GM12878 (cell line): ENCODE data around the gene COL9A1. TPM values are rescaled to one million over a fixed set of nuclear protein-coding genes. Genes with fewer than 3 reads are reported as not detected.

Source experiments
- ASH2L ChIP-seq: fragments of 300-600, 200-600 bp; sonication (generic); IDR thresholded peaks from 2 replicates; pipeline ENCODE4 v1.6.1; 2017; ENCODE audit warnings: low read depth, mild to moderate bottlenecking, borderline replicate concordance
- BCL11A ChIP-seq: IDR thresholded peaks from 2 replicates; pipeline ENCODE4 v1.6.1; 2011; ENCODE audit warnings: low read depth, low read length
- BCL3 ChIP-seq: IDR thresholded peaks from 2 replicates; pipeline ENCODE4 v1.6.1; 2011; ENCODE audit warnings: borderline replicate concordance, low read depth, mild to moderate bottlenecking, moderate library complexity, low read length; ENCODE audit not compliant: insufficient read depth, poor library complexity, severe bottlenecking
- BHLHE40 ChIP-seq, 2 experiments: fragments of 450-650 bp in 1 of 2; IDR thresholded peaks; 2 replicates each; pipeline ENCODE4 v1.6.1; 2011 to 2017; ENCODE audit warnings: low read depth in 2 of 2, borderline replicate concordance in 1 of 2, improper control_type of control experiment in 1 of 2, low read length in 1 of 2, mild to moderate bottlenecking in 1 of 2
- BMI1 ChIP-seq: fragments of 450-650 bp; IDR thresholded peaks from 2 replicates; pipeline ENCODE4 v1.6.1; 2016; ENCODE audit warnings: mild to moderate bottlenecking, moderate library complexity, borderline replicate concordance
- CREM ChIP-seq: IDR thresholded peaks from 2 replicates; pipeline ENCODE4 v1.6.1; 2014; ENCODE audit warnings: antibody characterized with exemption, low read depth
- DPF2 ChIP-seq: fragments of 450-650 bp; IDR thresholded peaks from 2 replicates; pipeline ENCODE4 v1.6.1; 2017; ENCODE audit warnings: mild to moderate bottlenecking
- EED ChIP-seq: sonication (generic); IDR thresholded peaks from 2 replicates; pipeline ENCODE4 v1.6.1; 2016; ENCODE audit warnings: antibody characterized with exemption, low read depth
- ELK1 ChIP-seq: IDR thresholded peaks from 2 replicates; pipeline ENCODE4 v1.6.1; 2012; ENCODE audit warnings: low read depth, low read length, improper control_type of control experiment
- ESRRA ChIP-seq: IDR thresholded peaks from 2 replicates; pipeline ENCODE4 v1.6.1; 2012; ENCODE audit warnings: mild to moderate bottlenecking, low read length, improper control_type of control experiment
- FOXM1 ChIP-seq: IDR thresholded peaks from 2 replicates; pipeline ENCODE4 v1.6.1; 2012; ENCODE audit warnings: low read depth, mild to moderate bottlenecking, inconsistent platforms, low read length, moderate library complexity
- IKZF2 ChIP-seq, 2 experiments: fragments of 450-650 bp; IDR thresholded peaks; 2 replicates each; pipeline ENCODE4 v1.6.1; 2017; ENCODE audit warnings: mild to moderate bottlenecking in 2 of 2, moderate library complexity in 2 of 2
- KLF5 ChIP-seq: fragments of 450-650 bp; IDR thresholded peaks from 2 replicates; pipeline ENCODE4 v1.6.1; 2014; ENCODE audit warnings: mild to moderate bottlenecking; ENCODE audit not compliant: partially characterized antibody
- MEF2B ChIP-seq: fragments of 450-650 bp; IDR thresholded peaks from 2 replicates; pipeline ENCODE4 v1.6.1; 2018; ENCODE audit warnings: mild to moderate bottlenecking, moderate library complexity; ENCODE audit not compliant: partially characterized antibody, poor library complexity, severe bottlenecking
- MTA2 ChIP-seq: fragments of 450-650 bp; IDR thresholded peaks from 2 replicates; pipeline ENCODE4 v1.6.1; 2016; ENCODE audit warnings: low read depth, mild to moderate bottlenecking, moderate library complexity
- MXI1 ChIP-seq: fragments of 150-350 bp; IDR thresholded peaks from 2 replicates; pipeline ENCODE4 v1.6.1; 2011; ENCODE audit warnings: low read depth, mild to moderate bottlenecking, inconsistent platforms, low read length, improper control_type of control experiment
- NFIC ChIP-seq: IDR thresholded peaks from 2 replicates; pipeline ENCODE4 v1.6.1; 2012; ENCODE audit warnings: low read depth, mild to moderate bottlenecking, inconsistent platforms, low read length, moderate library complexity
- NRF1 ChIP-seq: conservative IDR thresholded peaks from 2 replicates; pipeline ENCODE4 v1.6.1; 2011; ENCODE audit warnings: mild to moderate bottlenecking, low read depth, low read length, improper control_type of control experiment
- PAX5 ChIP-seq: IDR thresholded peaks from 2 replicates; pipeline ENCODE4 v1.6.1; 2011; ENCODE audit warnings: low read depth, low read length, borderline replicate concordance
- POLR2A ChIP-seq: IDR thresholded peaks from 2 replicates; pipeline ENCODE4 v1.6.1; 2011; ENCODE audit warnings: low read depth, mild to moderate bottlenecking, low read length
- POLR2AphosphoS2 ChIP-seq: IDR thresholded peaks from 2 replicates; pipeline ENCODE4 v1.6.1; 2011; ENCODE audit warnings: low read depth, mild to moderate bottlenecking, low read length, improper control_type of control experiment, moderate library complexity
- POLR2AphosphoS5 ChIP-seq: IDR thresholded peaks from 2 replicates; pipeline ENCODE4 v1.6.1; 2011; ENCODE audit warnings: mild to moderate bottlenecking, low read length, inconsistent platforms
- TCF3 ChIP-seq: IDR thresholded peaks from 2 replicates; pipeline ENCODE4 v1.6.1; 2012; ENCODE audit warnings: low read depth, mild to moderate bottlenecking, low read length, borderline replicate concordance; ENCODE audit not compliant: insufficient read depth
- ZNF217 ChIP-seq: fragments of 450-650 bp; IDR thresholded peaks from 2 replicates; pipeline ENCODE4 v1.6.1; 2017; ENCODE audit warnings: antibody characterized with exemption, mild to moderate bottlenecking
- ZNF384 ChIP-seq: IDR thresholded peaks from 2 replicates; pipeline ENCODE4 v1.6.1; 2012; ENCODE audit warnings: low read depth, mild to moderate bottlenecking, low read length, improper control_type of control experiment, borderline replicate concordance
- polyA plus RNA-seq, 11 experiments: library from polyadenylated mRNA; depleted of rRNA in 4 of 11; unstranded in 6 of 11; stranded (reverse) in 5 of 11; fragments of >200 nt; fragmentation: Nextera tagmentation in 4 of 11; fragmentation: Illumina TruSeq in 1 of 11; extraction: Ambion mirVana in 4 of 11; extraction: Trizol in 1 of 11; gene quantifications; 1 replicate in 1 of 11; 2 replicates in 10 of 11; pipeline versions ENCODE4 v1.2.1 to v1.2.3, GENCODE V29; 2011 to 2016; ENCODE audit warnings: inconsistent platforms in 2 of 11, missing spikeins in 2 of 11, low read depth in 1 of 11
- total RNA-seq, 4 experiments: library from RNA; depleted of rRNA in 3 of 4; stranded (reverse); fragments of >200 nt in 3 of 4; fragmentation: Illumina TruSeq in 1 of 4; extraction: Trizol in 1 of 4; gene quantifications; 2 replicates each; pipeline versions ENCODE4 v1.2.1 to v1.2.3, GENCODE V29; 2013 to 2021
- TF ChIP-seq, protein P1 (sequence below): IDR thresholded peaks from 2 replicates; pipeline ENCODE4 v1.6.1; 2011; ENCODE audit warnings: low read depth, low read length, improper control_type of control experiment, borderline replicate concordance
- TF ChIP-seq, protein P2 (sequence below): fragments of 450-650 bp; IDR thresholded peaks from 2 replicates; pipeline ENCODE4 v1.6.1; 2016; ENCODE audit warnings: mild to moderate bottlenecking

Gene COL9A1
- total and polyA plus RNA-seq, 10 of the 15 experiments (the other 5 are each of a cell fraction or from before 2014, with no cell fraction given) = not detected

DNA sequence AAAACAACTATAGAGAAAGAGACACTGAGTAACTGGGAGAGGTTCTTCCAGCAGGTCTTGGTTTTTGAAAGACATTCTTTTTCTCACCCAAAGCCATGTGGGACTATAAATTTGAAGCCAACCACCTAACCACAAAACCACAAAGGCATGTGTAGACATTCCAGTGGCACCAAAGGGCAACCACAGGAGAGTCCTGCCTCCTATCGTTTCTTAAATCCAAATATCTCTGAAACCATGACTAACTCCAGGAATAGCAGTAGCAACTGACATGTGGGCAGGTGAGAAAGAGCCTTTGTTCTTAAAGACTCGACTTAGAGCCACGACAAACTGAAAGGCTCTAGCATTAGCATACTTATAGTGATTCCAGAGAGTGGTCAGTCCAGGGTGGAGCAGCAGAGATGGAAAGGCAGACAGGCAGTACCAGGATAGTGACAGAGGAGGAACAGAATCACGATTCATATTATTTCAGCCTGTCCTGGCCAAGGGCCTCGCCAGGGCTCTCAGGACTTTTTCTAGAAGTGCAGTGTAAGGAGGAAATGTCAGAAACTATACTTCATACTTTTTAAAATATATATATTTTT lies 9.4 kb upstream of the COL9A1 start (continued):
- TF ChIP-seq ASH2L (no peak), ZNF384 (no peak), IKZF2 (IDR thresholded peaks at IDR 0.05) (0 out of 4 replicates have a peak, but pooled peaks of 1 of the 2 experiments have one; percentile 18), PAX5 (no peak), ZNF217 (no peak), MEF2B (no peak), BCL3 (no peak), POLR2AphosphoS2 (no peak), MXI1 (no peak), MTA2 (no peak), DPF2 (no peak), BMI1 (no peak), TCF3 (no peak), KLF5 (no peak), NFIC (peak; percentile 37; the same call in 1 of the 2 replicates), ESRRA (no peak), ELK1 (no peak), BHLHE40 (IDR thresholded peaks at IDR 0.05; ENCODE audit: borderline replicate concordance in 1 of 2, low read depth in 2 of 2, low read length in 1 of 2) (peak; percentile 11 to 41; a peak in 1 of 4 replicates), NRF1 (no peak), POLR2A (no peak), EED (0 out of 2 replicates have a peak, but pooled peaks have one; percentile 36), CREM (no peak), FOXM1 (no peak), POLR2AphosphoS5 (no peak), BCL11A (no peak)
- TF ChIP-seq, protein P1, sequence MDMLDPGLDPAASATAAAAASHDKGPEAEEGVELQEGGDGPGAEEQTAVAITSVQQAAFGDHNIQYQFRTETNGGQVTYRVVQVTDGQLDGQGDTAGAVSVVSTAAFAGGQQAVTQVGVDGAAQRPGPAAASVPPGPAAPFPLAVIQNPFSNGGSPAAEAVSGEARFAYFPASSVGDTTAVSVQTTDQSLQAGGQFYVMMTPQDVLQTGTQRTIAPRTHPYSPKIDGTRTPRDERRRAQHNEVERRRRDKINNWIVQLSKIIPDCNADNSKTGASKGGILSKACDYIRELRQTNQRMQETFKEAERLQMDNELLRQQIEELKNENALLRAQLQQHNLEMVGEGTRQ = no peak
- TF ChIP-seq, protein P2, sequence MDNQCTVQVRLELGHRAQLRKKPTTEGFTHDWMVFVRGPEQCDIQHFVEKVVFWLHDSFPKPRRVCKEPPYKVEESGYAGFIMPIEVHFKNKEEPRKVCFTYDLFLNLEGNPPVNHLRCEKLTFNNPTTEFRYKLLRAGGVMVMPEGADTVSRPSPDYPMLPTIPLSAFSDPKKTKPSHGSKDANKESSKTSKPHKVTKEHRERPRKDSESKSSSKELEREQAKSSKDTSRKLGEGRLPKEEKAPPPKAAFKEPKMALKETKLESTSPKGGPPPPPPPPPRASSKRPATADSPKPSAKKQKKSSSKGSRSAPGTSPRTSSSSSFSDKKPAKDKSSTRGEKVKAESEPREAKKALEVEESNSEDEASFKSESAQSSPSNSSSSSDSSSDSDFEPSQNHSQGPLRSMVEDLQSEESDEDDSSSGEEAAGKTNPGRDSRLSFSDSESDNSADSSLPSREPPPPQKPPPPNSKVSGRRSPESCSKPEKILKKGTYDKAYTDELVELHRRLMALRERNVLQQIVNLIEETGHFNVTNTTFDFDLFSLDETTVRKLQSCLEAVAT = no peak
